Medulla oblongata (tissue), 1 donor: ENCODE measurements around the gene TMEM164.

Experiments used
- DNase-seq: peaks from one replicate; pipeline ENCODE4 v3.0.0-alpha.2; 2015; ENCODE audit errors: extremely low spot score

The TMEM164 gene

GRCh38 chrX:110210417-110211139 is 207.7 kb downstream of the TMEM164 start:
- DNase-seq, result no peak

GRCh38 chrX:110211340-110211739 is 208.4 kb downstream of the TMEM164 start:
- no peak for DNase-seq

- DNase-seq, result no peak
These were observed 209.4 kb downstream of the TMEM164 start for GRCh38 chrX:110212299-110212698.

- no peak for DNase-seq
These were observed 210.3 kb downstream of the TMEM164 start for GRCh38 chrX:110213183-110213582.

GRCh38 chrX:110214684-110215083 is 211.8 kb downstream of the TMEM164 start:
- no peak for DNase-seq

- DNase-seq, result no peak
These were observed 212.5 kb downstream of the TMEM164 start for GRCh38 chrX:110215411-110215810.

- no peak for DNase-seq
These were observed 213.1 kb downstream of the TMEM164 start for GRCh38 chrX:110216027-110216426.

GRCh38 chrX:110218591-110218990 is 215.7 kb downstream of the TMEM164 start:
- no peak for DNase-seq

GRCh38 chrX:110219920-110220319 is 217.0 kb downstream of the TMEM164 start:
- DNase-seq, result no peak

GRCh38 chrX:110222497-110223257 is 219.8 kb downstream of the TMEM164 start:
- no peak for DNase-seq

- no peak for DNase-seq
These were observed 222.2 kb downstream of the TMEM164 start for GRCh38 chrX:110224926-110225617.

GRCh38 chrX:110226931-110227330 is 224.0 kb downstream of the TMEM164 start:
- DNase-seq, result no peak
